DMS 273 treated with DMSO at 0.1 percent for 48 hours (cell line): ENCODE results near the gene LOXHD1.

Experiments
- DNase-seq: peaks from one replicate; lab custom pipeline; 2025; lab: John Stamatoyannopoulos, UW

The LOXHD1 gene

DNA sequence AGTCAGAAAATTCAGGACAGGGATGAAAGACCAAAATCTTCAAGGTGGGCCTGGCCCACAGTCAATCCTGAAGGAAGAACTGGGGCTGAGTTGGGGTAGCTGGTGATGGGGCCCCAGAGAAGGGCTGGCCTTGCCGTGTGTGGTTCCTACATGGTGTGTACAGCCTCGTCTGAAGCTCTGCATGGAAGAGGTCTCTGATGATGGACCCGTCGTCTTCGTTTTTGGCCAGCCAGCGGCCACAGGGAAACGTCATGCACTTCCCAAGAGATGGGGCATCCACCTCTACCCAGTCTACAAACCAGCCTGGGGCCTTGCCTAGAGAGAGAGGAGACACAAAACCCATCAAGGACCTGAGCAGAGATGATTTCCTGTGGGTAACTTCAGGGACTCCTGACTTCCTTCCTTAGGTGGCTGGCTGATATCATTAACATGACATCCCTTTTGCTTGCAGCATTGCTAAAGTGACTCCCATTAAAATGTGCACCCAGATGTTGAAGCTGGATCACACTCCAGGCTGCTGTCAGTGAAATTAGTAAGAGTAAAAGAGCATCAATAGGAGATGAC is 115.3 kb downstream of the LOXHD1 start:
- DNase-seq: no peak

GRCh38 chr18:46538376-46538775 is 118.6 kb downstream of the LOXHD1 start:
- no peak for DNase-seq

GRCh38 chr18:46536215-46536874 is 120.7 kb downstream of the LOXHD1 start:
- no peak for DNase-seq

GRCh38 chr18:46531482-46531881 is 125.5 kb downstream of the LOXHD1 start:
- no peak for DNase-seq

DNA sequence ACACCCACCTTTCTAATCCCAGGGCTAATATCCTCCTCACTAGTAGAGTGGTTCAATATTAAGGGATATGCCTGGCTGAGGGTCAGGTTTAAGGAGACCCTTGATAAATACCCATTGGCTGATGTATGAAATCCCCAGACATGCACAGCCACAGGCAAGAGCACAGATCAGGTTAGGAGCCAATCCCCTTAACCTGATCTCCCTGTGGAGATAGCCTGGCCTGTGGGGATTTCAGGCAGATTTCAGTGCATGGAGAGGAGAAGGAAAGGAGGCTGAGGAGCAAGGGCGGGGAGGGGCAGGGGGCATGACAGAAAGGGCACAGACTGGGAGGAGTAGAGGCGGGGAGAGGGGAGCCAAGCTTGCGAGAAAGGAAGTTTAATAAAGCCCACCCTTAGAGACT is 129.0 kb downstream of the LOXHD1 start:
- no peak for DNase-seq

DNA sequence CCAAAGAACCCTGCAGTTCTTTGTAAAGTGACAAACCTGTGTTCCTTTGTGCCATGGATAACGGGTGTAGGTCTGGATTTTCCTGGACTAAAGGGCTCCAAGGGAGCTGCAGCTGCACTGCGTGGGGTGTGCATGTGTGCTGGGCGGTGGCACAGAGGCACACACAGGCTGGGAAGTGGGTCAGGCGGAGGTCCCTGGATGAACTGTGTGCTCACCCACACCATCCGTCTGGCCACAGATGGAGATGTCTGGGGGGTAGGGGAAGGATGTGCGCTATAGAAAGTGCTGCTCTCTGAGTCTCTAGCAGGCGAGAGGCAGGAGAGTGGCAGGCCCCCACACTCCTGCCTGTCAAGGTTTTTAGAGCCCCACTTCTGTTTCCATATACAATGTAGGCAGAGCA is 137.2 kb downstream of the LOXHD1 start:
- DNase-seq: no peak

DNA sequence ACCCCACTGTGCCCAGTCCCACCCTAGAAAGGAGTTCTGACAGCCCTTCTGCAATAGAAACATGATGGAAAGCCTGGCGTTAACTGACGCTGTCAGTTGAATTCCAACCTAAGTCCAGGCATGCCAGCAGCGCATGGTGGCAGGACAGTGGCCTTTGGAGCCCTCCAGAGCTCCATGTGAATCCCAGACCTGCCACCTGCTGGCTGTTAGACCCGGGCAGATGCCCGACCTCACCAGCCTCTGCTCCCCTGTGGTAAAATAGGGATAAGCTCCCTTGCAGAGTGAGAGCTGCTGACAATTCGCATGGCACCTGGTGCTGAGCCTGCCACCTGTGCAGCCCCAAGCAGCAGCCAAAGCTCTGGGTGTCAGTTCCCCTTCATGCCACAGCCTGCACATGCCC is 138.6 kb downstream of the LOXHD1 start:
- DNase-seq: no peak

DNA sequence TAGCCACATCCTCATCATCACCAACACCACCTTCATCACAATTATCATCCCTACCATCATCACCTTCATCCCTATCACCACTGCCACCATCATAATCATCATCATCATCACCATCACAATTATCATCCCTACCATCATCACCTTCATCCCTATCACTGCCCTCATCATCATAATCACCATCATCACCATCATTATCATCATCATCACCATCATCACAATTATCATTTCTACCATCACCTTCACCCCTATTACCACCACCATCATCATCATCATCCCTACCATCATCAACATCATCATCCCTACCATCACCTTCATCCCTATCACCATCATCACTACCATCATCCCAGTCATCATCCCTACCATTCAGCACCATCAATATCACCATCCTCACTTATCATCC is 140.5 kb downstream of the LOXHD1 start:
- no peak for DNase-seq

GRCh38 chr18:46510386-46510785 is 146.6 kb downstream of the LOXHD1 start:
- DNase-seq: no peak

- DNase-seq: no peak
These were observed 147.5 kb downstream of the LOXHD1 start for GRCh38 chr18:46509530-46509929.

GRCh38 chr18:46506974-46507586 is 149.9 kb downstream of the LOXHD1 start:
- DNase-seq: no peak

DNA sequence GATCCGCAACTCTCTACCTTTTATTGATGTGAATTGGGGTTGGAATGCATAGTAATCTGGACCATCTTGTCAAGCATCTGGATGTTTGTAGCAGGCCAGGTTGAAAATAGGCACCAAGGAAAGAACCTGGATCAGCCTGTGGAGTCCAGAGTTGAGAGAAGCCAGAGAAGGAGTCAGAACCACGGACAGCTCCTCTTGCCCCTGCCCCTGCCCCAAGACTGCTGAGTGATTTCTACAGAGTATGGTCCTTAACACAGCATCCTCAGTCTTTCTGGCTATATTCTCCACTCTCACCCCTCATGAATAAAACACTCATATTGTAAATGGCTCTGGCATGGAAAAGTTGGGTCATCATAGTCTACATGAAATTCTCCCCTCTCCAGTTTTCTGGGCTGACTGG is 154.6 kb downstream of the LOXHD1 start:
- no peak for DNase-seq

DNA sequence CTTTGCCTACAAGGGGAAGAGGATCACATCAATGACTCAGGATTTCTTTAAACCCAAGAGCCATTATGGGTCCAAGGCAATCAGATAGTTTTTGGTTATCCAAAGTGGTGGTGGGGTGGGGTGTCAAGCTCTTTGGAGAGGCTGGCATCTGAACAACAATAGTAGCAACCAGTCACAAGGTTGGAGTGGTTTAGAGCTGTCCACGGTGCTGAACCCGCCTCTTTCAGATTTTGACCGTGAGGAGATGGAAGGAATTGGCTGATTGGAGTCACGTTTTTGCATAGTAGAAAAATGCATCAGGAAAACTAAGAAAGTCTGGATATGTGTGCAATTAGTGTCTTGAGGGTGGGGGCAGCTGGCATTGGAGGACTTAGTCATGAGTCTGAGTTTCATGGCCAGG is 159.9 kb downstream of the LOXHD1 start:
- no peak for DNase-seq

GRCh38 chr18:46488471-46489213 is 168.4 kb downstream of the LOXHD1 start:
- no peak for DNase-seq

DNA sequence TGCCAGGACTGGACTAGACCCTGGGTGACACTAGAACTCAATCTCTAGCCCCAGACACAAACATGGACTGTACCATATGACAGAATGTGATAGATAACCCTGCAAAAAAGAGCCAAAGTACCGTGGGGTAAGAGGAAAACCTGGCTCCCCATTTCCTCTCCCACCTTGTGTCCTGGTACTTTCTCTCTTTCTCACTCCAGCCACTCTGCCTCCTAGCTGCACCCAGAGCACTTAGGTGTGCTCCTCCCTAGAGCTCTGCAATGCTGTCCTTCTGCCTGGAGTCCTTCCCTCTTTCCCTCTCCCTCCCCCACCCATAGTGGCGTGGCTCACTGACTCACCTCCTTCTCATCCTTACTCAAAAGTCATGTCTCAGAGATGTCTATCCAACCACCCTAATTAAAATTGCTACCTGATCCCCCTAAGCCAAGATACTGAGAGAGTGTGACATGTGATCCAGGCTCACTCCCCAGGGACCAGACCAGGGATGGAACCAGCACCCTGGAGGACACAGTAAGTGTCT is 171.3 kb downstream of the LOXHD1 start:
- DNase-seq: no peak

DNA sequence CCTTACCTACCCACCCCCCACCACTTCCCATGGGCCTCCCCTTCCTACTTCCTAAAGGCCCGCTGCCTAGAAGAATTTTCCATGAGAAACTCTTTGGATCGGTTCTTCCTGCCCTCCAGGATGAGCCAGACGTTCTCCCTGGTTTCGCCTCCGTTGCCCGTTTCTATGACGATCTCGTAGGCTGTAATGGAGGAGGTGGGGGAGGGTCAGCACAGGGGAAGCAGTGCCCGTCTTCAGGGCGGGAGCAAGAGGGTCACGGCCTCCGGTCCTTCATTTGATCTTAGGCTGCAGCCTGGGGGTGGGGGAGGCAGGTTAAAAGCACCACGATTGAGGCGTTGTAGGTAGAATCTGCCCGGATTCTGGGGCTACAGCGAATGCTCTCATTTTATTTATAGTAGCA is 172.0 kb downstream of the LOXHD1 start:
- no peak for DNase-seq

GRCh38 chr18:46482831-46483230 is 174.2 kb downstream of the LOXHD1 start:
- DNase-seq: no peak

- no peak for DNase-seq
These were observed 175.2 kb downstream of the LOXHD1 start for GRCh38 chr18:46481847-46482245.

DNA sequence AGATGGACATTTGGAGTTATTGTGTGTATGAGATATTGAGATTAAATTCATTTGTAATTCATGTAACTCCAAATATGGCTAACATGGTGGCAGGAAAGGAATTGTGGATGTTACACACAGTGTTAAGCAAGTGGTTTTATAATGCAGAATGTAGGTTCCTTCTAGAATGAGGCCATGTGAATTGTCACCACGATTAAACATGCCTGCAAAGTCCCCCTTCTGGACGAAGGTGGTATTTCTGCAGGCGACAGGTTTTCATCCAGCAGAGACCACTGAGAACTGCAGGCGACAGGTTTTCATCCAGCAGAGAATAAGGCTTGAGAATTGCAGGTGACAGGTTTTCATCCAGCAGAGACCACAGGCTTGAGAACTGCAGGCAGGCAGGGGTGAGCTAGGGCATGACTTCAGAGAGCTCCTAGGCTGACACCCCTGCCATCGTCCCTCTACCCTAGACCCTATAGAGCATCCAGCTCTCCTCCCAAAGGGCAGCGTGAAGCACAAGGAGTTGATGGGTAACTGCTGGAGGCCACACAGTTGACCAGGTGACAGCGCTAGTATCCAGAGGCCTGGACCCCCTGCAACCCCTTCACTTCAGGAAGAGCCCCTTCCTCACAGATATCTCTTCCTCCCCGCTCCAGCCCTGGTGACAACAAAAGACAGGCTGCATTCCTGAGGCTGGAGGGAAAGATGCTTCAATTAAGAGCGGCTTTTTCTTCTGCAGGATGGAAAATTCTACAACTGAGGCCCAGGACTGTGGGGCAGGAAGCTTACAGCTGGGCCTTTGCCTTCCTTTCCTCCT is 175.8 kb downstream of the LOXHD1 start:
- DNase-seq: no peak

DNA sequence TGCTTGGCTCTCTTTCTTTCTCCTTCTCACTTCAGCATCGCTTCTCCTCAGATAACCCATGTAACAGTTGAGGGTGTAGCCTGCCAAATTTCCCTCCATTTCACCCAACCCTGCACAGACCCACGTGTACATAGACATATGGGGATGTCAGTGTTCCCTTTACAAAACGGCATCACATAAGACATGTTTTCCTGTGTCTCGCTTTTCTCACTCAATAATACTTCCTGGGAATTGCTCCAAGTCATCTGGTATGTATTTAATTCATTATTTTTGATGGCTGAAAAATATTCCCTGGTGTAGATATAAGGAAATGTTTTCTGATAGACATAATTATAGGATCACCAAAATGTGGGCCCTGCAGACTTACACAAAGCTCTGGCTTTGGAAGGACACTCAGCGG is 176.8 kb downstream of the LOXHD1 start:
- no peak for DNase-seq

DNA sequence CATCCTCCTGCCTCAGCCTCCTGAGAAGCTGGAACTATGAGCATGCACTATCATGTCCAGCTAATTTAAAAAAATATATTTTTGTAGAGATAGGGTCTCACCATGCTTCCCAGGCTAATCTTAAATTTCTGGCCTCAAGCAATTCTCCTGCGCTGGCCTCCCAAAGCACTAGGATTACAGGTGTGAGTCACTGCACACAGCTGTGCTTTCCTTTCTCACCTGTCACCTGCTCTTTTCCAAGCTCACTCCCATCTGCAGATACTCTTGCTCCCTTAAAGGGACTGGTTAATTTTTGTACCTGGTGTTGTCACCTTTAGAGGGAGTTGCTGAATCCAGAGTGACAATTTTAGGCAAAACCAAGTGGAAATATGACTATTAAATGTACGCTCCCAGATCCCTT is 178.2 kb downstream of the LOXHD1 start:
- DNase-seq: no peak

- no peak for DNase-seq
These were observed 179.5 kb downstream of the LOXHD1 start for GRCh38 chr18:46477425-46478011.
